DND-41 (cell line): ENCODE measurements around the gene ZSWIM6.

ENCODE experiments used
- ATAC-seq: fragments of 200-7000 bp; cut with Tn5 transposase; 3 replicates; pipeline ENCODE4 v1.9.1; 2021; ENCODE audit warnings: low read depth; ENCODE audit not compliant: insufficient read depth
- DNase-seq: peaks from one replicate; pipeline ENCODE4 v3.0.0-alpha.2; 2020
- H2AFZ ChIP-seq: 2 replicates; pipeline ENCODE4 v1.6.0; 2012; ENCODE audit warnings: low read depth, low read length
- H3K27ac ChIP-seq: 2 replicates; pipeline ENCODE4 v1.5.1; 2012; ENCODE audit warnings: low read length, inconsistent platforms
- H3K27me3 ChIP-seq: fragments of 200-600 bp; sonication (generic); 2 replicates; pipeline ENCODE4 v1.6.0; 2012; ENCODE audit warnings: low read length, mild to moderate bottlenecking, inconsistent platforms; ENCODE audit not compliant: insufficient read depth, poor library complexity
- H3K36me3 ChIP-seq: 2 replicates; pipeline ENCODE4 v1.5.1; 2012; ENCODE audit warnings: low read length, inconsistent platforms; ENCODE audit not compliant: insufficient read depth
- H3K4me1 ChIP-seq: 2 replicates; pipeline ENCODE4 v1.5.1; 2012; ENCODE audit warnings: mild to moderate bottlenecking, low read length; ENCODE audit not compliant: insufficient read depth
- H3K4me2 ChIP-seq: 2 replicates; pipeline ENCODE4 v1.6.0; 2012; ENCODE audit warnings: mild to moderate bottlenecking, moderate library complexity, low read length, inconsistent platforms; ENCODE audit not compliant: insufficient read depth
- H3K4me3 ChIP-seq, 2 experiments: fragments of 200-600 bp in 1 of 2; shearing (Covaris generic) in 1 of 2; 2 replicates each; pipeline ENCODE4 v1.5.1; 2012 to 2016; ENCODE audit warnings: inconsistent platforms in 2 of 2, low read length in 2 of 2, mild to moderate bottlenecking in 2 of 2, low read depth in 1 of 2, moderate library complexity in 1 of 2
- H3K79me2 ChIP-seq: 2 replicates; pipeline ENCODE4 v1.6.0; 2012; ENCODE audit warnings: low read length, inconsistent platforms; ENCODE audit not compliant: insufficient read depth
- H3K9ac ChIP-seq: 2 replicates; pipeline ENCODE4 v1.6.0; 2012; ENCODE audit warnings: low read depth, mild to moderate bottlenecking, inconsistent platforms, low read length, moderate library complexity
- H3K9me3 ChIP-seq: 2 replicates; pipeline ENCODE4 v1.5.1; 2012; ENCODE audit warnings: low read length, moderate library complexity, mild to moderate bottlenecking, inconsistent platforms; ENCODE audit not compliant: insufficient read depth, severe bottlenecking
- H4K20me1 ChIP-seq: 2 replicates; pipeline ENCODE4 v1.6.0; 2012; ENCODE audit warnings: low read length; ENCODE audit not compliant: insufficient read depth
- EZH2 ChIP-seq: IDR thresholded peaks from 3 replicates; pipeline ENCODE4 v1.6.1; 2012; ENCODE audit warnings: borderline replicate concordance, low read depth, mild to moderate bottlenecking, moderate library complexity, low read length, inconsistent platforms; ENCODE audit not compliant: severe bottlenecking
- TF ChIP-seq, protein P1 (sequence below): IDR thresholded peaks from 2 replicates; pipeline ENCODE4 v1.5.1; 2012; ENCODE audit warnings: borderline replicate concordance, low read length, moderate library complexity, mild to moderate bottlenecking; ENCODE audit not compliant: poor library complexity, severe bottlenecking; ENCODE audit errors: extremely low read depth

The ZSWIM6 gene

DNA sequence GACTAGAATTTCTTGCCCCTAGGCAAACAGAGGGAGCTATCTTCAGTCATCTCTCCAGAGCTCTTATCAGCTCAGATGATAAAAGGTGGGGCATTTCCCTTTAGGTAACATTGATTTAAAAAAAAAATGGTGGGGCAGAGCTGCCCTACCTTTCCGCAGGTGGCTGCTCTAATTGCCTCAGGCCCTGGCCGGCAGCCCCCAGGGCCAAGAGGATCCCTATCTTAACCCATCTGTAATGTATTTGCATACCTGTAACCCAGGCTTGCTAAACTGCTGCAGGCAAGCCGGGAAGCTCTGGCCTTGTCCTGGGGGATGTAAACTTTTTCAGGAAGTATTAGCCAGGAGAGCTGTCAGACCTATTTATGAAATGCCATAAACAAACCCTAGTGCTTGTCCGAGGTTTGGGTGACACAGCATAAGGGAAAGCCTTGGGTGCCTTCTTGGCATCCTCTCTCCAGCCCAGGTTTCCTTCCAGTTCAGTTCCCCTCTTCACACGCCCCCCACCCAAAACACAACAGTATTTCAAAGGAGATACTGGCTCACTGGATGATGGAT, 20.9 kb upstream of the ZSWIM6 start:
- Histone ChIP-seq H3K27me3 (peaks cover 3% of the 10 kb centered on the region), H2AFZ (no peak overlapping the region), H4K20me1 (no peaks in the 10 kb centered on the region), H3K27ac (no peak overlapping the region), H3K9me3 (no peaks in the 10 kb centered on the region), H3K4me3 (no peak overlapping the region), H3K4me2 (no peak overlapping the region), H3K36me3 (no peaks in the 10 kb centered on the region), H3K9ac (no peak overlapping the region), H3K79me2 (no peaks in the 10 kb centered on the region), H3K4me1 (no peaks in the 10 kb centered on the region)
- TF ChIP-seq, protein P1, sequence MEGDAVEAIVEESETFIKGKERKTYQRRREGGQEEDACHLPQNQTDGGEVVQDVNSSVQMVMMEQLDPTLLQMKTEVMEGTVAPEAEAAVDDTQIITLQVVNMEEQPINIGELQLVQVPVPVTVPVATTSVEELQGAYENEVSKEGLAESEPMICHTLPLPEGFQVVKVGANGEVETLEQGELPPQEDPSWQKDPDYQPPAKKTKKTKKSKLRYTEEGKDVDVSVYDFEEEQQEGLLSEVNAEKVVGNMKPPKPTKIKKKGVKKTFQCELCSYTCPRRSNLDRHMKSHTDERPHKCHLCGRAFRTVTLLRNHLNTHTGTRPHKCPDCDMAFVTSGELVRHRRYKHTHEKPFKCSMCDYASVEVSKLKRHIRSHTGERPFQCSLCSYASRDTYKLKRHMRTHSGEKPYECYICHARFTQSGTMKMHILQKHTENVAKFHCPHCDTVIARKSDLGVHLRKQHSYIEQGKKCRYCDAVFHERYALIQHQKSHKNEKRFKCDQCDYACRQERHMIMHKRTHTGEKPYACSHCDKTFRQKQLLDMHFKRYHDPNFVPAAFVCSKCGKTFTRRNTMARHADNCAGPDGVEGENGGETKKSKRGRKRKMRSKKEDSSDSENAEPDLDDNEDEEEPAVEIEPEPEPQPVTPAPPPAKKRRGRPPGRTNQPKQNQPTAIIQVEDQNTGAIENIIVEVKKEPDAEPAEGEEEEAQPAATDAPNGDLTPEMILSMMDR = no peak
- no peak for TF ChIP-seq EZH2
- no peak for DNase-seq
- ATAC-seq = no peak

DNA sequence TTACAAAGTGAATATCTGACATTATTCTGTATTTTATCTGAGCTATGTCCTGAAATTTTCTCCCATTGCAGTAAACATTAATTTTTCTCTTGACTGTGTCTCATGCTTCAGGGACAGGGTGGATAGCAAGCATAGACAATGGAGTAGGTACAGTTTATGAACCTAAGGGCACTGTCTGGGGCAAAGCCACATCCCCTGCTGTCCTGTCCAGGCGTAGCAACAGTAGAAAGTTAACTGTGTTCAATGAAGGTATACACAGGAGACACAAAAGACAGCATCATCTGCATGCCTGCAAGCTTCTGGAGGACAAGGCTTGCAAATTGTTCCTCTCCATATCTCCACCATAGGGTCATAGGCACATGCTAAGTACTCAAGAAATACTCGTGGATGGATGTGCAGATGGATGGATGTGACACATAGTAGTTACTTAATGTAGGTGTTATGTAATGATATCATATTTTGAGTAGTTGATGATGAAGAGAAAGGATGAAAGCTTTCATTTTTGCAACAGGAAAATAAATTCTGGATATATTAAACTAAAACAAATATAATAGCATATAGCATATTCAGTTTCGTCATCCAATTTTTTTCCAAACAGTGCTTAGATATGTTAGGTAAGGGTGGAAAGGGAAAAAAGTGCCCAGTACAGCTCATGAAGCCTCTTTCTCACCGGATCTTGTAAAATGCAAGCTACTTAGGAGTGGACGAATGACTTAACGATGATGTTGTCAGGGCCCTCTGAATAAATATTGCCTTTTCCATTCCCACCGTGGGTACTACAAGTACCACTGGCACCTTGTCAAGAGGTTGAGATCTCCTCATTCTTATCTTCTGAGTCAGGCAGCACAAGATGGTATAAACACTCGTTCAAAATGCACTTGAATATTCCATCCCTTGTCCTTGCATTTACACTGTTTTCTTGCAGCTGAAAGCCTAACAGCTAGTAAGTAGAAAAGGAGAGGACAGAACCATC, 19.9 kb upstream of the ZSWIM6 start:
- H3K9ac ChIP-seq = no peak overlapping the region
- DNase-seq = no peak

DNA sequence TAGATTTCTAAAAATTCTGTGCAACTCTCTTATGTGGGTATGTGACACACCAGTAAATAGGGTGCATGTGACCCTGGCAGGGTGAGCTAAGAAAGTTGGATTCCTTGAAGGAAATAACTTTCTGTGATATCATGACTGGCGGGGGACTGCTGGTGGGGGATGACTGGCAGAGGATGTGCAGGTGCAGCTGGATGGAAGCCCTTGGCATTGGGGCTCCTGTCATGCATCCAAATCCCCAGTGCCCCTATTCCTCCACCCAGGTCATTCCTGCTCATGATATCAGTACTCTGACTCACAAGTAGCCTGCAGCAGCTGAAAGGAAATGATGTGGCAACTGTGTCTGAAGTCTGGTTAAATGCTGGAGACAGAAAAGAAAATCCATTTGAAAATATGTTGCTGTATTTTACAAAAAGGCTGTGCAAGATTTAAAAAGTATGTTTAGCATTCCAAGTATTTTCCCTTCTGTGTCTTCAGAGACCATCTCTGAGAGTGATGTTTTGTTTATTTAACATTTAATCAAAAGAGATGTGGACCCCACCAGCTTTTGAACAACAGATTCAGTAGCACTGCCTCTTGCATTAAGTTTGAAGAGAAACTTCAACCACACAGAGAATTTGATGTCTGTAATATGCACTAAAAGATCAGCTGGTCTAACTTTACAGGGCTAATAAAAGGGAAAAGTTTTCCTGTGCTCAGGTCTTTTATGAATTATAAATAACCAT, 17.9 kb upstream of the ZSWIM6 start:
- Histone ChIP-seq H3K4me1 (no peaks in the 10 kb centered on the region), H3K27ac (no peak overlapping the region), H3K9me3 (no peaks in the 10 kb centered on the region), H3K27me3 (peaks cover 3% of the 10 kb centered on the region), H3K79me2 (no peaks in the 10 kb centered on the region), H4K20me1 (no peaks in the 10 kb centered on the region), H2AFZ (no peak overlapping the region), H3K4me2 (no peak overlapping the region), H3K36me3 (no peaks in the 10 kb centered on the region), H3K4me3 (no peak overlapping the region), H3K9ac (no peak overlapping the region)
- DNase-seq (no peak), ATAC-seq (no peak)
- TF ChIP-seq, protein P1 = no peak
- TF ChIP-seq EZH2 = no peak

More for the DNA sequence above, 19.9 kb upstream of the ZSWIM6 start:
- Histone ChIP-seq H3K27me3 (peaks cover 3% of the 10 kb centered on the region), H3K79me2 (no peaks in the 10 kb centered on the region), H4K20me1 (no peaks in the 10 kb centered on the region), H3K9me3 (no peaks in the 10 kb centered on the region), H3K4me1 (no peaks in the 10 kb centered on the region), H2AFZ (no peak overlapping the region), H3K27ac (no peak overlapping the region), H3K4me2 (no peak overlapping the region), H3K4me3 (no peak overlapping the region), H3K36me3 (no peaks in the 10 kb centered on the region)
- no peak for ATAC-seq
- TF ChIP-seq, protein P1 = no peak
- TF ChIP-seq EZH2 = no peak
